Measurements from ENCODE around the gene IL20RB. TPM values are rescaled to one million over a fixed set of nuclear protein-coding genes. Genes with fewer than 3 reads are reported as not detected.

Gene IL20RB
- polyA plus RNA-seq, 3 donors: 0.16 to 1.2 TPM; not detected in 1

DNA sequence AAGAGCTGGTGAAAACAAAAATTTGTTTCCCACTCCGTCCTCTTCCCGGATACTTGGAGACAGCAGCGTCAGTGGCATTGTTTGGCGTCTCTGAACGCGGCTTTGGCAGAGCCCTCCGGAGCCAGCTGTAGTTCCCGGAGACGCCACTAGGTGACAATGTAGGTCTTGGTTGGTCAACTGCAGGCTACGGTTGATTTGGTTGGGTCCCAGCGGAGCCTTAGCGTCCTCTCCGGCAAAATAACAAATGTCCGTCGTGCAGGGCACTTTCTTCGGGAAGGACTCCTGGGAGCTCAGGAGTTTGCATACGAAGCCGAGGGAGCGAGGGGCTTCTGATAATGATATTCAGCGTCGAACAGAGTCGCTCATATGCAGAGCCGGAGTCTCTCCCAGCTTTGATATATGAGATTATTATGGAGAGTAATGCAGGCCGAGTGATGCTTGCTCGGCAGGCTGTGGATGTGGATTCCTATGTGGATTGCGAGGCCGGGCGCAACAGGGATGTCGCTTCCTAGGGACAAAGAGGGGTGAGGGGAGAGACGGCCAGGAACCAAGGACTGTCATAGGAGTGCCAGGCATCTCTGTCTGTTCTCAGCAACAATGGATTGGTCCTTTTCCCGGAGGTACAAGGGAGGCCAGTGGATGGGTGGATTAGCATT, 74.8 kb downstream of the IL20RB start:
- no peak overlapping the region for H3K27ac ChIP-seq (ENCODE audit: low read depth in 1 of 2, low read length in 2 of 2)
- DNase-seq: peak; percentile 48 to 67 (median 54)
- H3K27me3 Mint-ChIP-seq (ENCODE audit: low read depth in 3 of 3): peaks cover 17 to 26% (median 19%) of the 10 kb centered on the region in 3 donors
- 9% methylated on average over 31 of the region's 31 CpGs for WGBS (ENCODE audit: insufficient coverage)
- intact Hi-C loops (cut with micrococcal nuclease): no loop called here
- no peaks in the 10 kb centered on the region for H3K79me2 ChIP-seq (ENCODE audit: insufficient read depth, low read length)
- H3K27ac Mint-ChIP-seq: no peak overlapping the region
- H2AFZ ChIP-seq (ENCODE audit: insufficient read depth, low read depth, low read length, poor library complexity, severe bottlenecking): peak overlapping the region; percentile 68
- H3K4me3 Mint-ChIP-seq: peak overlapping the region; percentile 77 to 93
- TF ChIP-seq CTCF (IDR thresholded peaks at IDR 0.05): peak; percentile 98
- peak overlapping the region; percentile 69 for H3K4me2 ChIP-seq (replicated peaks; ENCODE audit: extremely low read depth, low read length, poor library complexity, severe bottlenecking)
- H4K20me1 ChIP-seq (ENCODE audit: insufficient read depth, low read length): no peaks in the 10 kb centered on the region
- no peaks in the 10 kb centered on the region for H3K9me3 ChIP-seq (replicated peaks in 1 of 2; ENCODE audit: control insufficient read depth in 1 of 2, insufficient read depth in 1 of 2, low read length in 2 of 2)
- H3K4me1 Mint-ChIP-seq: peaks cover 12% of the 10 kb centered on the region
- H3K27me3 ChIP-seq (ENCODE audit: control insufficient read depth in 2 of 2, insufficient read depth in 2 of 2, low read length in 2 of 2): peaks cover 6 to 8% of the 10 kb centered on the region in 2 donors
- no peaks in the 10 kb centered on the region for H3K36me3 ChIP-seq (replicated peaks in 1 of 2; ENCODE audit: control insufficient read depth in 1 of 2, insufficient read depth in 2 of 2, low read length in 2 of 2)
- peak overlapping the region in 1 of 3 experiments; percentile 56 for H3K4me3 ChIP-seq (replicated peaks in 1 of 3; ENCODE audit: low read depth in 2 of 3, low read length in 3 of 3)
- peak overlapping the region; percentile 17 for H3K9ac ChIP-seq (ENCODE audit: insufficient read depth, low read length, poor library complexity, severe bottlenecking)
- H3K36me3 Mint-ChIP-seq: no peaks in the 10 kb centered on the region
- H3K9me3 Mint-ChIP-seq: peaks cover 0 to 1% (median 0%) of the 10 kb centered on the region in 7 donors
- H3K4me1 ChIP-seq (ENCODE audit: control insufficient read depth in 1 of 2, insufficient read depth in 2 of 2, low read length in 2 of 2): peaks cover 4 to 9% of the 10 kb centered on the region in 2 donors

GRCh38 chr3:137035631-137036030, 77.8 kb downstream of the IL20RB start:
- no peaks in the 10 kb centered on the region for H3K79me2 ChIP-seq (ENCODE audit: insufficient read depth, low read length)
- TF ChIP-seq CTCF (IDR thresholded peaks at IDR 0.05): no peak
- peaks cover 4 to 9% of the 10 kb centered on the region in 2 donors for H3K4me1 ChIP-seq (ENCODE audit: control insufficient read depth in 1 of 2, insufficient read depth in 2 of 2, low read length in 2 of 2)
- H3K9me3 ChIP-seq (replicated peaks in 1 of 2; ENCODE audit: control insufficient read depth in 1 of 2, insufficient read depth in 1 of 2, low read length in 2 of 2): no peaks in the 10 kb centered on the region
- no peak overlapping the region for H3K27ac ChIP-seq (ENCODE audit: low read depth in 1 of 2, low read length in 2 of 2)
- H3K9me3 Mint-ChIP-seq: peaks cover 0 to 1% (median 0%) of the 10 kb centered on the region in 7 donors
- intact Hi-C loops (cut with micrococcal nuclease): no loop called here
- H3K27me3 ChIP-seq (ENCODE audit: control insufficient read depth in 2 of 2, insufficient read depth in 2 of 2, low read length in 2 of 2): peaks cover 6 to 8% of the 10 kb centered on the region in 2 donors
- H4K20me1 ChIP-seq (ENCODE audit: insufficient read depth, low read length): no peaks in the 10 kb centered on the region
- no peak overlapping the region for H3K4me2 ChIP-seq (replicated peaks; ENCODE audit: extremely low read depth, low read length, poor library complexity, severe bottlenecking)
- no peak overlapping the region for H3K4me3 Mint-ChIP-seq
- WGBS (ENCODE audit: insufficient coverage): 98% methylated on average over 5 of the region's 5 CpGs
- no peak for DNase-seq
- peaks cover 14 to 24% (median 15%) of the 10 kb centered on the region in 3 donors for H3K27me3 Mint-ChIP-seq (ENCODE audit: low read depth in 3 of 3)
- no peak overlapping the region for H3K4me3 ChIP-seq (replicated peaks in 1 of 3; ENCODE audit: low read depth in 2 of 3, low read length in 3 of 3)
- H3K9ac ChIP-seq (ENCODE audit: insufficient read depth, low read length, poor library complexity, severe bottlenecking): no peak overlapping the region
- H3K36me3 ChIP-seq (replicated peaks in 1 of 2; ENCODE audit: control insufficient read depth in 1 of 2, insufficient read depth in 2 of 2, low read length in 2 of 2): no peaks in the 10 kb centered on the region
- H2AFZ ChIP-seq (ENCODE audit: insufficient read depth, low read depth, low read length, poor library complexity, severe bottlenecking): no peak overlapping the region
- H3K27ac Mint-ChIP-seq: peak overlapping the region in 1 of 7 donors; percentile 28
- no peaks in the 10 kb centered on the region for H3K36me3 Mint-ChIP-seq
- peaks cover 12% of the 10 kb centered on the region for H3K4me1 Mint-ChIP-seq
